H1 (cell line): ENCODE data around the gene ATP5F1E. TPM values are rescaled to one million over a fixed set of nuclear protein-coding genes. Genes with fewer than 3 reads are reported as not detected.
A peak's percentile ranks its signal among the peaks of the same experiment; 100 is the strongest.

ENCODE experiments used
- ASH2L ChIP-seq: fragments of 200-600, 300-600 bp; sonication (generic); IDR thresholded peaks from one replicate; pipeline ENCODE4 v1.7.1; 2017; ENCODE audit warnings: low read length
- ATF2 ChIP-seq: IDR thresholded peaks from 2 replicates; pipeline ENCODE4 v1.6.1; 2012; ENCODE audit warnings: low read length, inconsistent platforms
- CBX8 ChIP-seq: fragments of 300-800, 300-1000 bp; sonication (generic); IDR thresholded peaks from 2 replicates; pipeline ENCODE4 v1.7.1; 2016; ENCODE audit warnings: low read depth, low read length, borderline replicate concordance
- CHD1 ChIP-seq: IDR thresholded peaks from 2 replicates; pipeline ENCODE4 v1.6.1; 2012; ENCODE audit warnings: low read depth, low read length, improper control_type of control experiment
- E2F6 ChIP-seq: IDR thresholded peaks from 2 replicates; pipeline ENCODE4 v1.6.1; 2012; ENCODE audit warnings: inconsistent platforms
- EGR1 ChIP-seq: IDR thresholded peaks from 2 replicates; pipeline ENCODE4 v1.6.1; 2011; ENCODE audit warnings: low read depth, low read length, borderline replicate concordance
- EP300 ChIP-seq, 2 experiments: IDR thresholded peaks; 1 replicate in 1 of 2; 2 replicates in 1 of 2; pipeline ENCODE4 v1.6.1; 2011 to 2012; ENCODE audit warnings: low read depth in 2 of 2, low read length in 2 of 2, mild to moderate bottlenecking in 2 of 2, borderline replicate concordance in 1 of 2, inconsistent platforms in 1 of 2, moderate library complexity in 1 of 2
- GABPA ChIP-seq: IDR thresholded peaks from 2 replicates; pipeline ENCODE4 v1.6.1; 2011; ENCODE audit warnings: mild to moderate bottlenecking, low read length, moderate library complexity, borderline replicate concordance; ENCODE audit not compliant: insufficient read depth
- GTF2F1 ChIP-seq: IDR thresholded peaks from 2 replicates; pipeline ENCODE4 v1.6.1; 2012; ENCODE audit warnings: low read depth, low read length, improper control_type of control experiment, borderline replicate concordance
- MAFK ChIP-seq: IDR thresholded peaks from 2 replicates; pipeline ENCODE4 v1.6.1; 2012; ENCODE audit warnings: low read depth, mild to moderate bottlenecking, improper control_type of control experiment, low read length
- NANOG ChIP-seq: IDR thresholded peaks from 2 replicates; pipeline ENCODE4 v1.6.1; 2011; ENCODE audit warnings: low read length, low read depth, mild to moderate bottlenecking, inconsistent platforms; ENCODE audit not compliant: insufficient read depth, poor library complexity, severe bottlenecking
- NRF1 ChIP-seq: IDR thresholded peaks from 2 replicates; pipeline ENCODE4 v1.6.1; 2011; ENCODE audit warnings: mild to moderate bottlenecking, low read depth, low read length, improper control_type of control experiment
- PHF8 ChIP-seq: fragments of 200-600 bp; sonication (generic); conservative IDR thresholded peaks from 2 replicates; pipeline ENCODE4 v1.7.1; 2012; ENCODE audit warnings: low read depth, mild to moderate bottlenecking, inconsistent platforms, low read length, moderate library complexity
- SIN3A ChIP-seq, 2 experiments: IDR thresholded peaks in 1 of 2; conservative IDR thresholded peaks in 1 of 2; 2 replicates each; pipeline ENCODE4 v1.6.1; 2011 to 2012; ENCODE audit warnings: low read length in 2 of 2, improper control_type of control experiment in 1 of 2, low read depth in 1 of 2, mild to moderate bottlenecking in 1 of 2
- SIX5 ChIP-seq: IDR thresholded peaks from 2 replicates; pipeline ENCODE4 v1.6.1; 2011; ENCODE audit warnings: mild to moderate bottlenecking, low read depth, low read length
- SP4 ChIP-seq: IDR thresholded peaks from 2 replicates; pipeline ENCODE4 v1.6.1; 2012; ENCODE audit warnings: low read length, inconsistent platforms
- TAF1 ChIP-seq: IDR thresholded peaks from 2 replicates; pipeline ENCODE4 v1.6.1; 2011; ENCODE audit warnings: mild to moderate bottlenecking, low read depth, low read length
- TBP ChIP-seq: IDR thresholded peaks from 2 replicates; pipeline ENCODE4 v1.6.1; 2011; ENCODE audit warnings: low read depth, low read length, improper control_type of control experiment
- TEAD4 ChIP-seq: IDR thresholded peaks from 2 replicates; pipeline ENCODE4 v1.6.1; 2012; ENCODE audit warnings: low read depth, low read length, inconsistent platforms, mixed read lengths
- USF2 ChIP-seq: IDR thresholded peaks from 2 replicates; pipeline ENCODE4 v1.6.1; 2011; ENCODE audit warnings: low read length, improper control_type of control experiment
- YY1 ChIP-seq: IDR thresholded peaks from 2 replicates; pipeline ENCODE4 v1.6.1; 2011; ENCODE audit warnings: low read depth, mild to moderate bottlenecking, low read length
- polyA plus RNA-seq, 7 experiments: library from polyadenylated mRNA; depleted of rRNA in 3 of 7; stranded (reverse) in 5 of 7; unstranded in 2 of 7; fragments of >200 nt in 5 of 7; fragments of 200-250 nt in 2 of 7; gene quantifications; 1 replicate in 5 of 7; 2 replicates in 1 of 7; 4 replicates in 1 of 7; pipeline versions ENCODE4 v1.2.1 to v1.2.3, GENCODE V29; 2011 to 2013; ENCODE audit warnings: missing spikeins in 2 of 7, mixed read lengths in 2 of 7
- total RNA-seq: library from RNA; stranded (reverse); fragmentation: NEBNext Ultra II Directional; extraction: Animal tissue kit (Norgen Biotek cat#: 25700); gene quantifications from 2 replicates; pipeline ENCODE4 v1.2.1, GENCODE V29; 2021

Gene ATP5F1E
- total and polyA plus RNA-seq, 2 of the 8 experiments (the other 6 are each of a cell fraction or from before 2014, with no cell fraction given) = 15.7 to 47.8 TPM

GRCh38 chr20:59042151-59042795 is 10.1 kb upstream of the ATP5F1E start, which contains the start of gene PRELID3B (continued):
- TF ChIP-seq CHD1 (no peak), EGR1 (no peak), USF2 (no peak; the same call in 1 of the 2 replicates), TEAD4 (no peak), SIX5 (no peak), NRF1 (no peak), GTF2F1 (no peak), CBX8 (no peak), NANOG (no peak), TBP (no peak), MAFK (no peak), GABPA (no peak), ASH2L (no peak), YY1 (0 out of 2 replicates have a peak, but pooled peaks have one; percentile 3), PHF8 (peak; percentile 54), E2F6 (peak; percentile 75), TAF1 (no peak), EP300 (IDR thresholded peaks at IDR 0.05; ENCODE audit: borderline replicate concordance in 1 of 2, low read depth in 2 of 2, low read length in 2 of 2) (no peak), ATF2 (no peak), SIN3A (conservative IDR thresholded peaks at IDR 0.05 in 1 of 2, IDR thresholded peaks at IDR 0.05 in 1 of 2; ENCODE audit: low read depth in 1 of 2, low read length in 2 of 2) (no peak), SP4 (no peak)
